Loucy (cell line): ENCODE measurements around the gene ZNF774.

ENCODE experiments used
- EZH2phosphoT487 ChIP-seq: fragments of 200-600 bp; IDR thresholded peaks from 2 replicates; pipeline ENCODE4 v1.6.1; 2018; ENCODE audit warnings: antibody characterized with exemption, mild to moderate bottlenecking, moderate library complexity, borderline replicate concordance
- TF ChIP-seq, protein P1 (sequence below): fragments of 200-600 bp; sonication (generic); conservative IDR thresholded peaks from 2 replicates; pipeline ENCODE4 v1.5.1; 2014; ENCODE audit warnings: mild to moderate bottlenecking, antibody characterized with exemption, low read length

DNA sequence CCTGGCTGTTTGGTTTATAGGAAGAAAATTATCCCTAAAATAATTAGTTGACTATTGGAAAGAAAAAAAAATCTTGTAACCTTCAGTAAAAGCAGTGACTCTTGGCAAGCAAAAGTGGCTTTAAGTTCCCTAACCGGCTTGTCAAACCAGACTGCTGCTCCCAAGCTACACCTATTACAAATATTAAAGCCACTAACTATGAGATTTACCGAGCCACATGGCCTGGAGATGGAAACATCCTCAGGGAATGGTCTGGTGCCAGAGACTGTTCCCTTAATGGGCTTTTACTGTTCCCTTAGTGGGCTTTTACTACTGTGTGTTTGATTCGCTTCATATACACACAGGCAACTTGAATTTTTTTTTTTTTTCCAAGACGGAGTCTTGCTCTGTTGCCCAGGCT, 35.9 kb upstream of the ZNF774 start:
- no peak for TF ChIP-seq EZH2phosphoT487
- TF ChIP-seq, protein P1, sequence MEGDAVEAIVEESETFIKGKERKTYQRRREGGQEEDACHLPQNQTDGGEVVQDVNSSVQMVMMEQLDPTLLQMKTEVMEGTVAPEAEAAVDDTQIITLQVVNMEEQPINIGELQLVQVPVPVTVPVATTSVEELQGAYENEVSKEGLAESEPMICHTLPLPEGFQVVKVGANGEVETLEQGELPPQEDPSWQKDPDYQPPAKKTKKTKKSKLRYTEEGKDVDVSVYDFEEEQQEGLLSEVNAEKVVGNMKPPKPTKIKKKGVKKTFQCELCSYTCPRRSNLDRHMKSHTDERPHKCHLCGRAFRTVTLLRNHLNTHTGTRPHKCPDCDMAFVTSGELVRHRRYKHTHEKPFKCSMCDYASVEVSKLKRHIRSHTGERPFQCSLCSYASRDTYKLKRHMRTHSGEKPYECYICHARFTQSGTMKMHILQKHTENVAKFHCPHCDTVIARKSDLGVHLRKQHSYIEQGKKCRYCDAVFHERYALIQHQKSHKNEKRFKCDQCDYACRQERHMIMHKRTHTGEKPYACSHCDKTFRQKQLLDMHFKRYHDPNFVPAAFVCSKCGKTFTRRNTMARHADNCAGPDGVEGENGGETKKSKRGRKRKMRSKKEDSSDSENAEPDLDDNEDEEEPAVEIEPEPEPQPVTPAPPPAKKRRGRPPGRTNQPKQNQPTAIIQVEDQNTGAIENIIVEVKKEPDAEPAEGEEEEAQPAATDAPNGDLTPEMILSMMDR: no peak
